ENCODE measurements around the gene DCX. TPM values are rescaled to one million over a fixed set of nuclear protein-coding genes. Genes with fewer than 3 reads are reported as not detected.

Gene DCX
- polyA plus RNA-seq, 1 donor (not counting 4 experiments of a cell fraction or from before 2014, with no cell fraction given), result not detected

DNA sequence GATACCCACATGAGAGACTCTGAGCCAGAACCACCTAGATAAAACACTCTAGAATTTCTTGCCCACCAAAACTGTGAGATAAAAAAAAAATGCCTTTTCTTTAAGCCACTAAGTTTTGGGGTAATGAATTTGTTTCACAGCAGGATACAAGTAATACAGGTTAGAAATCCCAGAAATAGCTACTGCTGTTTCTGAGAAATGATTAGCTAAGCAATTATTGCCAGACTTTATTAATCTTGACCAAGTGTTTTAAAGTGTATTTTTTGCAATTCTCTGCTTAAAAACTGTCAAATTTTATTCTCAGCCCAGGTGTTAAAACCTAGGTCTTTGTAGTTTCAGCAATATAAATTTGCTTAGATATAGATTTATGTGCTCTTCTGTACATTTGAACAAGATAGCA is 83.1 kb downstream of the DCX start:
- no peak for FAIRE-seq
- H2AFZ ChIP-seq (ENCODE audit: control insufficient read depth, low read length), result no peak overlapping the region
- no peak overlapping the region for H3K9ac ChIP-seq (ENCODE audit: control insufficient read depth, extremely low read depth, insufficient read depth, low read length)
- no peak overlapping the region for H3K4me2 ChIP-seq (ENCODE audit: control insufficient read depth, extremely low read depth, insufficient read depth, low read depth, low read length)
- no peaks in the 10 kb centered on the region for H3K4me1 ChIP-seq (ENCODE audit: control insufficient read depth, extremely low read depth, insufficient read depth, low read length)
- H3K4me3 ChIP-seq (ENCODE audit: control insufficient read depth in 2 of 3, extremely low read depth in 1 of 3, insufficient read depth in 2 of 3, low read depth in 1 of 3, low read length in 3 of 3), result no peak overlapping the region
- no peaks in the 10 kb centered on the region for H4K20me1 ChIP-seq (ENCODE audit: control insufficient read depth, extremely low read depth, insufficient read depth, low read length)
- no peaks in the 10 kb centered on the region for H3K9me3 ChIP-seq (ENCODE audit: control insufficient read depth, low read depth, low read length)
- TF ChIP-seq EZH2 (IDR thresholded peaks at IDR 0.05; ENCODE audit: low read length), result no peak
- TF ChIP-seq, protein P1, sequence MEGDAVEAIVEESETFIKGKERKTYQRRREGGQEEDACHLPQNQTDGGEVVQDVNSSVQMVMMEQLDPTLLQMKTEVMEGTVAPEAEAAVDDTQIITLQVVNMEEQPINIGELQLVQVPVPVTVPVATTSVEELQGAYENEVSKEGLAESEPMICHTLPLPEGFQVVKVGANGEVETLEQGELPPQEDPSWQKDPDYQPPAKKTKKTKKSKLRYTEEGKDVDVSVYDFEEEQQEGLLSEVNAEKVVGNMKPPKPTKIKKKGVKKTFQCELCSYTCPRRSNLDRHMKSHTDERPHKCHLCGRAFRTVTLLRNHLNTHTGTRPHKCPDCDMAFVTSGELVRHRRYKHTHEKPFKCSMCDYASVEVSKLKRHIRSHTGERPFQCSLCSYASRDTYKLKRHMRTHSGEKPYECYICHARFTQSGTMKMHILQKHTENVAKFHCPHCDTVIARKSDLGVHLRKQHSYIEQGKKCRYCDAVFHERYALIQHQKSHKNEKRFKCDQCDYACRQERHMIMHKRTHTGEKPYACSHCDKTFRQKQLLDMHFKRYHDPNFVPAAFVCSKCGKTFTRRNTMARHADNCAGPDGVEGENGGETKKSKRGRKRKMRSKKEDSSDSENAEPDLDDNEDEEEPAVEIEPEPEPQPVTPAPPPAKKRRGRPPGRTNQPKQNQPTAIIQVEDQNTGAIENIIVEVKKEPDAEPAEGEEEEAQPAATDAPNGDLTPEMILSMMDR (optimal IDR thresholded peaks at IDR 0.05 in 1 of 3, IDR thresholded peaks at IDR 0.05 in 1 of 3, conservative IDR thresholded peaks at IDR 0.05 in 1 of 3; ENCODE audit: extremely low read depth in 1 of 3, insufficient read depth in 2 of 3, low read length in 3 of 3), result no peak
- peaks cover 2% of the 10 kb centered on the region for H3K27me3 ChIP-seq (ENCODE audit: control insufficient read depth, extremely low read depth, insufficient read depth, low read length)
- no peak for DNase-seq (ENCODE audit: low read depth, low spot score)
- dilution Hi-C loops (cut with MboI; ENCODE audit: extremely low pct_ligation_motif_present, low sequenced_read_pairs), result no loop called here
- H3K9me1 ChIP-seq (ENCODE audit: control insufficient read depth, extremely low read depth, insufficient read depth, low read length), result no peaks in the 10 kb centered on the region
- no peaks in the 10 kb centered on the region for H3K79me2 ChIP-seq (ENCODE audit: control insufficient read depth, insufficient read depth, low read length)
- H3K36me3 ChIP-seq (ENCODE audit: control insufficient read depth in 2 of 2, extremely low read depth in 1 of 2, insufficient read depth in 2 of 2, low read length in 2 of 2), result no peaks in the 10 kb centered on the region
- H3K27ac ChIP-seq (ENCODE audit: control insufficient read depth, insufficient read depth, low read length), result no peak overlapping the region

DNA sequence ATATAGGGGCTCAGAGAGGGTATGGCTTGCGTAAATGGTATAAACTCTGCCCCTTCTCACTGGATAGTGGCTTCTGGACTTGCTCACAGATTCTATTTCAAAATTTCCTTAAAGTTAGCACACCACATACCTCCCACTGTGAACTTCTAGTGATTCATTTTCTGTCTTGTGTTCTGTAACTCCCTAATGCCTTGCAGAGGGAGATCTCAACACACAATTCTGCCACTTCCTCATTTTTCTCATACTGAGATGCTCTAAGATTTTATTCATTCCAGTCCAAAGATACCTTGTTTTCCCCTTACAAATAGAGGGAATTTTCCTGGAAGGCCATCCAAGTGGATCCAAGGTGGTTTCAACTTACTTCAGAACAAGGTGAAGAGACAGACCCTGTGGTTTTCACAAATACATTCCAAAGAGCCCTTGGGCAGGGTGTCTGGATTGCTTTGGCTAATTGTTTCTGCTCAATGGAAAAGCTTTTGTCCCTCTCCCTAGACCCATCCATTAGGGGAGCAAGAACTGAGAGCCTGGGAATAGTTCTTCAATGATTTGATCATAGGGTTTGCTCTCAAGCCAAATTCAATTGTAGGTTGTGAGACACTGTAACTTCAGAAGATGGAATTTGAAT is 89.6 kb downstream of the DCX start:
- H3K4me3 ChIP-seq (ENCODE audit: control insufficient read depth in 2 of 3, extremely low read depth in 1 of 3, insufficient read depth in 2 of 3, low read depth in 1 of 3, low read length in 3 of 3), result no peak overlapping the region
- H3K36me3 ChIP-seq (ENCODE audit: control insufficient read depth in 2 of 2, extremely low read depth in 1 of 2, insufficient read depth in 2 of 2, low read length in 2 of 2), result no peaks in the 10 kb centered on the region
- H4K20me1 ChIP-seq (ENCODE audit: control insufficient read depth, extremely low read depth, insufficient read depth, low read length), result no peaks in the 10 kb centered on the region
- H3K4me1 ChIP-seq (ENCODE audit: control insufficient read depth, extremely low read depth, insufficient read depth, low read length), result no peaks in the 10 kb centered on the region
- H3K9me3 ChIP-seq (ENCODE audit: control insufficient read depth, low read depth, low read length), result no peaks in the 10 kb centered on the region
- no peak overlapping the region for H3K4me2 ChIP-seq (ENCODE audit: control insufficient read depth, extremely low read depth, insufficient read depth, low read depth, low read length)
- TF ChIP-seq EZH2 (IDR thresholded peaks at IDR 0.05; ENCODE audit: low read length), result no peak
- TF ChIP-seq, protein P1 (optimal IDR thresholded peaks at IDR 0.05 in 1 of 3, IDR thresholded peaks at IDR 0.05 in 1 of 3, conservative IDR thresholded peaks at IDR 0.05 in 1 of 3; ENCODE audit: extremely low read depth in 1 of 3, insufficient read depth in 2 of 3, low read length in 3 of 3), result no peak
- no peaks in the 10 kb centered on the region for H3K79me2 ChIP-seq (ENCODE audit: control insufficient read depth, insufficient read depth, low read length)
- no peak overlapping the region for H2AFZ ChIP-seq (ENCODE audit: control insufficient read depth, low read length)
- dilution Hi-C loops (cut with MboI; ENCODE audit: extremely low pct_ligation_motif_present, low sequenced_read_pairs), result no loop called here
- H3K27me3 ChIP-seq (ENCODE audit: control insufficient read depth, extremely low read depth, insufficient read depth, low read length), result peaks cover 6% of the 10 kb centered on the region
- no peak overlapping the region for H3K27ac ChIP-seq (ENCODE audit: control insufficient read depth, insufficient read depth, low read length)
- no peaks in the 10 kb centered on the region for H3K9me1 ChIP-seq (ENCODE audit: control insufficient read depth, extremely low read depth, insufficient read depth, low read length)
- DNase-seq (ENCODE audit: low read depth, low spot score) (no peak), FAIRE-seq (no peak)
- no peak overlapping the region for H3K9ac ChIP-seq (ENCODE audit: control insufficient read depth, extremely low read depth, insufficient read depth, low read length)
